OCI-LY7 (cell line): ENCODE measurements around the gene ZSCAN31. TPM values are rescaled to one million over a fixed set of nuclear protein-coding genes. Genes with fewer than 3 reads are reported as not detected.

ENCODE experiments used
- BruUV-seq: library from RNA; stranded (reverse); fragments of 400-500 nt; replicated peaks from 2 replicates; lab custom pipeline; 2021; lab: Mats Ljungman, UMichigan
- CTCF ChIA-PET: fragments of 300-600 bp; sonication (Branson Sonifier 250); formaldehyde crosslinking; loops from one replicate; lab custom pipeline; 2022; ENCODE audit warnings: antibody characterized with exemption; ENCODE audit not compliant: unreplicated experiment; lab: Charles Lee
- POLR2A ChIA-PET: fragments of 300-600 bp; sonication (Branson Sonifier 250); formaldehyde crosslinking; loops from one replicate; lab custom pipeline; 2022; ENCODE audit warnings: antibody characterized with exemption; lab: Charles Lee
- DNase-seq: peaks from one replicate; pipeline ENCODE4 v3.0.0-alpha.2; 2015; ENCODE audit warnings: low spot score
- H2AFZ ChIP-seq: fragments of 200-600 bp; sonication (generic), shearing (Covaris generic); 2 replicates; pipeline ENCODE4 v1.6.1; 2014; ENCODE audit warnings: mild to moderate bottlenecking, antibody characterized with exemption, low read length, moderate library complexity
- H3K27ac ChIP-seq: fragments of 200-600 bp; sonication (generic); 2 replicates; pipeline ENCODE4 v1.5.1; 2014; ENCODE audit warnings: mixed run types, low read depth, mild to moderate bottlenecking, moderate library complexity, low read length, inconsistent platforms; ENCODE audit not compliant: poor library complexity, severe bottlenecking
- H3K36me3 ChIP-seq: fragments of 200-600 bp; sonication (generic); 2 replicates; pipeline ENCODE4 v1.6.1; 2014; ENCODE audit warnings: mild to moderate bottlenecking, antibody characterized with exemption, low read length, moderate library complexity, mixed read lengths; ENCODE audit not compliant: insufficient read depth
- H3K4me1 ChIP-seq: fragments of 200-600 bp; sonication (generic); 2 replicates; pipeline ENCODE4 v1.5.1; 2014; ENCODE audit warnings: mild to moderate bottlenecking, low read length; ENCODE audit not compliant: insufficient read depth, poor library complexity, severe bottlenecking
- H3K4me2 ChIP-seq: fragments of 200-600 bp; sonication (generic); 2 replicates; pipeline ENCODE4 v1.6.1; 2014; ENCODE audit warnings: mild to moderate bottlenecking, low read length
- H3K4me3 ChIP-seq: fragments of 200-600 bp; sonication (generic); 2 replicates; pipeline ENCODE4 v1.5.1; 2014; ENCODE audit warnings: mild to moderate bottlenecking, low read depth, low read length; ENCODE audit not compliant: poor library complexity, severe bottlenecking
- H3K79me2 ChIP-seq: fragments of 200-600 bp; sonication (generic); 2 replicates; pipeline ENCODE4 v1.6.1; 2016; ENCODE audit warnings: low read depth, mild to moderate bottlenecking, low read length, moderate library complexity, mixed read lengths; ENCODE audit not compliant: insufficient read depth
- H3K9me2 ChIP-seq: fragments of 200-600 bp; sonication (generic); 2 replicates; pipeline ENCODE4 v1.6.1; 2016; ENCODE audit warnings: mild to moderate bottlenecking, low read length, mixed read lengths; ENCODE audit not compliant: insufficient read depth
- H3K9me3 ChIP-seq: fragments of 200-600 bp; sonication (generic); 2 replicates; pipeline ENCODE4 v1.6.1; 2014; ENCODE audit warnings: mild to moderate bottlenecking, mixed run types, low read length, mixed read lengths
- H4K20me1 ChIP-seq: fragments of 200-600 bp; sonication (generic); 2 replicates; pipeline ENCODE4 v1.6.1; 2014; ENCODE audit warnings: mild to moderate bottlenecking, antibody characterized with exemption, low read length, moderate library complexity, mixed read lengths; ENCODE audit not compliant: insufficient read depth
- CTCF ChIP-seq: fragments of 200-600 bp; sonication (generic); conservative IDR thresholded peaks from 2 replicates; pipeline ENCODE4 v1.5.1; 2014; ENCODE audit warnings: mild to moderate bottlenecking, antibody characterized with exemption, low read length, moderate library complexity, mixed read lengths
- EZH2phosphoT487 ChIP-seq: fragments of 200-600 bp; sonication (generic); IDR thresholded peaks from 2 replicates; pipeline ENCODE4 v1.6.1; 2018; ENCODE audit warnings: low read depth, borderline replicate concordance, mild to moderate bottlenecking, mixed run types, antibody characterized with exemption, low read length, moderate library complexity, mixed read lengths
- intact Hi-C: fragments of 100-400 bp; cut with micrococcal nuclease; formaldehyde crosslinking; loops from one replicate; pipeline ENCODE4 v1.10.0; 2022; ENCODE audit not compliant: unreplicated experiment
- total RNA-seq, 2 experiments: library from RNA; depleted of rRNA in 1 of 2; stranded (reverse); fragments of >200 nt in 1 of 2; shearing (Covaris generic) in 1 of 2; gene quantifications; 2 replicates each; pipeline ENCODE4 v1.2.3, GENCODE V29; 2014 to 2022

The ZSCAN31 gene
- total RNA-seq, 2 experiments from 2014 or later: not detected

DNA sequence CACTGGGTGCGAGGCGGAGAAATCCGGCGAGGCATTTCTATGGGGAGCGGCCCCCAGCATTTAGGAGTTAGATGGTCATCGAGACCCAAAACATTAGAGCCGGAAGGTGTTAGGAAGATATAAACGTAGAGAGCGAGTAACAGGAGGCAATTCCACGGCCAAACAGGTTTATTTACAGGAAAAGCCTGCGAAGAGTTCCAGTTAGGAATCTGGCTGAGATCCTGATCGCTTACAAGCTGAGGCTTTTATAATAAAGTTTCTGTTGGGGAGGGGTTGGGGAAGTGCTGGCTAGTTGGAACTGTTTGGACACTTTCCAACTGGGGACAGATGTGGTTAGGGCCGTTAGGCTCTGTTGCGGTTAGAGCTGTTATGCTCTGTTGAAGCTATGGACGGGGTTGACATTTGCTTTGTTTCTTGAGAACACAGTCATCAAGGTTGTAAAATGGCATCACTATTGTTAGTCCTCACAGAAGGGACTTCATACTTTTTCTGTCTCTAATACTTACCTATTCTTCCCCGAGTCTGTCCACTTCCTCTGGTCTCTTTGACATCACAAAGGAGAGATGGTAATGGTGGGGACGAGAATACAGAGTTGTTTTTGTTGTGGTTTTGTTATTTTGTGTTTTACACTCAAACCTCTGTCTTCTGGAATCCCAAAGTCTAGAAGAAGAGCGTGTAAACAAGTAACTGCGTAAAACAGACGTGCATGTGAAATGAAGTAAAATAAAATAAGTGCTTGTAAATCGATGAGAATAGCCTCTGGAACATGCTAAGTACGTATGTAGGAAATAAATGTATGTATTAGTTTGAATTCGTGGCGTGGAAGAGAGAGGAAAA is 554 bp upstream of the ZSCAN31 start:
- Histone ChIP-seq H3K4me3 (peak overlapping the region; percentile 65), H3K36me3 (no peaks in the 10 kb centered on the region), H3K4me1 (peaks cover 14% of the 10 kb centered on the region), H2AFZ (peak overlapping the region; percentile 62; the same call in 1 of the 2 replicates), H3K27ac (no peak overlapping the region), H3K9me3 (peaks cover 16% of the 10 kb centered on the region), H3K79me2 (no peaks in the 10 kb centered on the region), H4K20me1 (no peaks in the 10 kb centered on the region), H3K4me2 (peak overlapping the region; percentile 89), H3K9me2 (no peaks in the 10 kb centered on the region)
- DNase-seq: peak; percentile 57
- ChIA-PET POLR2A (interaction anchor here (0.6 to 2.8 kb wide), 3 partner anchors 9 to 854 kb away, joined by 5 to 9 read pairs (median 6); no protein-coding TSS in a partner anchor), CTCF (no interaction called here)
- TF ChIP-seq EZH2phosphoT487 (no peak), CTCF (no peak)
- no TSS peak for BruUV-seq
- intact Hi-C loops: no loop called here

- no TSS peak for BruUV-seq
- Histone ChIP-seq H3K36me3 (no peaks in the 10 kb centered on the region), H3K4me3 (peak overlapping the region; percentile 65), H3K4me1 (peaks cover 14% of the 10 kb centered on the region), H4K20me1 (no peaks in the 10 kb centered on the region), H3K27ac (no peak overlapping the region), H3K79me2 (no peaks in the 10 kb centered on the region), H2AFZ (peak overlapping the region; percentile 62; the same call in 1 of the 2 replicates), H3K4me2 (peak overlapping the region; percentile 89; the same call in 1 of the 2 replicates), H3K9me3 (peaks cover 6% of the 10 kb centered on the region), H3K9me2 (no peaks in the 10 kb centered on the region)
- CTCF ChIA-PET: no interaction called here
- TF ChIP-seq CTCF (no peak), EZH2phosphoT487 (no peak)
- intact Hi-C loops: no loop called here
- POLR2A ChIA-PET: interaction anchor here (2.8 kb wide), 1 partner anchor 13 kb away, joined by 9 read pairs; no protein-coding TSS in a partner anchor
- no peak for DNase-seq
Measured at GRCh38 chr6:28335040-28335563, 846 bp downstream of the ZSCAN31 start.
